Natural killer cell (primary cell): Measurements from ENCODE around the gene CTAGE15. TPM values are rescaled to one million over a fixed set of nuclear protein-coding genes. Genes with fewer than 3 reads are reported as not detected.
"Not testable (repeated sequence)": the region's sequence is repeated elsewhere in the genome, so short reads cannot be mapped to it uniquely, and the experiment has no call there.

Experiments used
- ATAC-seq, 3 donors: fragments of 150-1000 bp in 2 of 3; fragments of 200-7000 bp in 1 of 3; cut with Tn5 transposase; 1 replicate in 1 of 3; 2 replicates in 2 of 3; pipeline ENCODE4 v1.10.0; 2021; ENCODE audit warnings: mild to moderate bottlenecking in 2 of 3, moderate library complexity in 2 of 3
- DNase-seq, 2 donors: peaks; one replicate each; pipeline versions ENCODE4 v3.0.0 to v3.0.0-alpha.2; 2013 to 2021; ENCODE audit warnings: mixed read lengths in 1 of 2
- H3K27ac ChIP-seq: one replicate; pipeline ENCODE4 v1.5.1; 2013; ENCODE audit warnings: mild to moderate bottlenecking, low read length
- H3K27me3 ChIP-seq: one replicate; pipeline ENCODE4 v1.6.1; 2013; ENCODE audit warnings: low read length; ENCODE audit not compliant: control insufficient read depth, insufficient read depth
- H3K36me3 ChIP-seq: one replicate; pipeline ENCODE4 v1.6.1; 2013; ENCODE audit warnings: low read length; ENCODE audit not compliant: control insufficient read depth, insufficient read depth
- H3K4me1 ChIP-seq: one replicate; pipeline ENCODE4 v1.6.1; 2013; ENCODE audit warnings: low read length; ENCODE audit not compliant: control insufficient read depth, insufficient read depth
- H3K4me3 ChIP-seq: one replicate; pipeline ENCODE4 v1.5.1; 2013; ENCODE audit warnings: low read length
- H3K9me3 ChIP-seq: one replicate; pipeline ENCODE4 v1.6.1; 2013; ENCODE audit warnings: low read length; ENCODE audit not compliant: control insufficient read depth, insufficient read depth
- H3K27ac Mint-ChIP-seq, 2 donors: one replicate each; pipeline ENCODE4 v1.8.0; 2022; ENCODE audit warnings: mild to moderate bottlenecking in 2 of 2, mixed read lengths in 2 of 2, moderate library complexity in 1 of 2
- H3K27me3 Mint-ChIP-seq, 2 donors: one replicate each; pipeline ENCODE4 v1.8.0; 2022; ENCODE audit warnings: low read depth in 2 of 2, mixed read lengths in 2 of 2
- H3K36me3 Mint-ChIP-seq: one replicate; pipeline ENCODE4 v1.8.0; 2022; ENCODE audit warnings: mixed read lengths
- H3K4me1 Mint-ChIP-seq, 2 donors: one replicate each; pipeline ENCODE4 v1.8.0; 2022; ENCODE audit warnings: mixed read lengths in 2 of 2
- H3K4me3 Mint-ChIP-seq: one replicate; pipeline ENCODE4 v1.8.0; 2022; ENCODE audit warnings: mild to moderate bottlenecking, moderate library complexity, mixed read lengths
- H3K9me3 Mint-ChIP-seq, 2 donors: one replicate each; pipeline ENCODE4 v1.8.0; 2022; ENCODE audit warnings: mixed read lengths in 2 of 2
- WGBS: methylation state at CpG from one replicate; pipeline ENCODE4 v1.1.7; 2013; ENCODE audit warnings: missing lambda C conversion rate; ENCODE audit not compliant: insufficient coverage; 5-methylcytosine and 5-hydroxymethylcytosine counted together
- intact Hi-C: fragments of 100-400 bp; cut with micrococcal nuclease; formaldehyde crosslinking; loops from one replicate; pipeline ENCODE4 v1.14.2; 2022
- total RNA-seq, 4 donors: library from RNA; stranded (reverse); fragments of 120-200 nt in 1 of 4; gene quantifications; one replicate each; pipeline versions ENCODE4 v1.2.3 to v1.2.4, GENCODE V29; 2013 to 2022

Gene CTAGE15
- total RNA-seq, 3 donors from 2014 or later (not counting 1 experiment from before 2014, with no cell fraction given): 0.39 to 0.42 TPM; not detected in 1

- ATAC-seq, H3K4me3 Mint-ChIP-seq, H3K27me3 ChIP-seq, H3K9me3 ChIP-seq, H3K4me1 ChIP-seq, intact Hi-C loops, H3K27ac Mint-ChIP-seq, H3K4me3 ChIP-seq, H3K9me3 Mint-ChIP-seq, DNase-seq, H3K27ac ChIP-seq, H3K36me3 ChIP-seq, H3K27me3 Mint-ChIP-seq, H3K4me1 Mint-ChIP-seq, H3K36me3 Mint-ChIP-seq: not testable (repeated sequence)
- no CpG with 5 or more reads among the region's 1 CpG for WGBS
Observed at GRCh38 chr7:143555968-143556367, 15.6 kb upstream of the CTAGE15 start.

- H3K27me3 ChIP-seq, H3K9me3 Mint-ChIP-seq, H3K4me1 Mint-ChIP-seq, H3K36me3 ChIP-seq, H3K4me1 ChIP-seq, DNase-seq, H3K4me3 ChIP-seq, ATAC-seq, H3K27ac ChIP-seq, H3K27me3 Mint-ChIP-seq, H3K27ac Mint-ChIP-seq, H3K4me3 Mint-ChIP-seq, intact Hi-C loops, H3K36me3 Mint-ChIP-seq, H3K9me3 ChIP-seq: not testable (repeated sequence)
- no CpG with 5 or more reads among the region's 6 CpGs for WGBS
Observed at GRCh38 chr7:143563306-143563705, 8.3 kb upstream of the CTAGE15 start.

GRCh38 chr7:143566001-143566400 is 5.6 kb upstream of the CTAGE15 start:
- intact Hi-C loops, ATAC-seq, H3K4me1 ChIP-seq, H3K9me3 ChIP-seq, H3K36me3 Mint-ChIP-seq, H3K36me3 ChIP-seq, H3K27me3 Mint-ChIP-seq, H3K4me3 Mint-ChIP-seq, H3K4me1 Mint-ChIP-seq, H3K9me3 Mint-ChIP-seq, H3K27me3 ChIP-seq, H3K27ac Mint-ChIP-seq, H3K4me3 ChIP-seq, DNase-seq, H3K27ac ChIP-seq: not testable (repeated sequence)
- no CpG with 5 or more reads among the region's 1 CpG for WGBS

- H3K27me3 ChIP-seq, H3K36me3 Mint-ChIP-seq, H3K27ac ChIP-seq, H3K9me3 Mint-ChIP-seq, H3K9me3 ChIP-seq, H3K27ac Mint-ChIP-seq, H3K36me3 ChIP-seq, H3K4me1 ChIP-seq, ATAC-seq, H3K4me3 Mint-ChIP-seq, H3K4me1 Mint-ChIP-seq, H3K4me3 ChIP-seq, intact Hi-C loops, DNase-seq, H3K27me3 Mint-ChIP-seq: not testable (repeated sequence)
- no CpG with 5 or more reads among the region's 3 CpGs for whole genome bisulfite sequencing
Observed at GRCh38 chr7:143588183-143588582, 16.6 kb downstream of the CTAGE15 start.

DNA sequence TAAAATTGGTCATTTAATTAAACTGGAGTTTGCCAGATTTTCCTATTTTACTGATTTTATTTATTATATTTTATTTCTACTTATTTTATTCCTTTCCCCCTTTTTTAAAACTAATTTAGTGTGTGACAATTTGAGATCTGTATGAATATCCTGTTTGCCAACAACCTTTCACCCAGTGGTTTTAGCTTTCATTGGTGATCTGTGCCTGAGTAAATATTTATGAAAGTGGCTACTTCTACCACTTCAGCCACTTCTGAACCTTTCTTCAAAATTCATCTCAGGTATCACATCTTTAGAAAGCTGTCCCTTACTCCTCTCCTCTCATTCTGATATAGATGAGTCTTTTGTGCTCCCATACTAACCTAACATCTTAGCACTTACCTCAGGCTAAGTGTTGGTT is 18.3 kb downstream of the CTAGE15 start:
- H3K4me1 Mint-ChIP-seq, H3K27ac Mint-ChIP-seq, H3K36me3 Mint-ChIP-seq, H3K27me3 ChIP-seq, H3K4me3 Mint-ChIP-seq, DNase-seq, H3K36me3 ChIP-seq, ATAC-seq, H3K27ac ChIP-seq, intact Hi-C loops, H3K4me3 ChIP-seq, H3K4me1 ChIP-seq, H3K9me3 Mint-ChIP-seq, H3K9me3 ChIP-seq, H3K27me3 Mint-ChIP-seq: not testable (repeated sequence)

DNA sequence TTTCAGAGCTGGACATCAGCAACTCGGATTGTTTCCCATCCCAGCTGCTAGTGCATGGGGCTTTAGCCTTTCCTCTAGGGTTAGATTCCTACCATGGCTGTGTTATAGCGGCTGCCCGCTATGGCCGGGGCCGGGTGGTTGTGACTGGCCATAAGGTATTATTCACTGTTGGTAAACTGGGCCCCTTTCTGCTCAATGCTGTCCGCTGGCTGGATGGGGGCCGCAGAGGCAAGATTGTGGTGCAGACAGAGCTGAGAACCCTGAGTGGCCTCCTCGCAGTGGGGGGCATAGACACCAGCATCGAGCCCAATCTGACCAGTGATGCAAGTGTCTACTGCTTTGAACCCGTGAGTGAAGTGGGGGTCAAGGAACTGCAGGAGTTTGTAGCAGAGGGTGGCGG is 26.5 kb downstream of the CTAGE15 start:
- H3K9me3 ChIP-seq, H3K27ac Mint-ChIP-seq, H3K4me1 Mint-ChIP-seq, H3K4me3 Mint-ChIP-seq, H3K4me1 ChIP-seq, H3K36me3 ChIP-seq, H3K27me3 Mint-ChIP-seq, H3K9me3 Mint-ChIP-seq, ATAC-seq, intact Hi-C loops, H3K36me3 Mint-ChIP-seq, H3K27ac ChIP-seq, H3K27me3 ChIP-seq, H3K4me3 ChIP-seq: not testable (repeated sequence)
- peak in 1 of 2 donors; percentile 7 for DNase-seq
- no CpG with 5 or more reads among the region's 11 CpGs for WGBS

DNA sequence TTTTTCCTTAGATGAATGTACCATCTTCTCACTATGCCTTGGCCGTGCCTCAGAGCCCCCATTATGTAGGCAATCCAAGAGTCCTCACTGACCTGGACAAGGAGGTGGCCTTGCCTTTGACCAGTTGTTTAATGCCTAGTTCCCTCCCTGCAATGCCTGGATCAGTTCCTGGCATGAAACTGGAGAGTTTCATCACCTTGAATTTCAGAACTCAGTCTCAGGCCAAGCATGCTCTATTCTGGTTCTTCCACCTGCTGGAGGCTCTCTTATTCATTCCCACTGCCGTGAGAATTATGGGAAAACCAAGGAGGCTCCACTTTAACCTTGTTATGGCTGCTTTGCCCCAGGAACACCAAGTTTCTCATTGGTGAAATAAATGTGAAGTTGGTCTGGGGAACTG is 31.9 kb downstream of the CTAGE15 start:
- H3K4me3 Mint-ChIP-seq, ATAC-seq, H3K4me1 Mint-ChIP-seq, H3K36me3 ChIP-seq, H3K4me1 ChIP-seq, H3K9me3 Mint-ChIP-seq, H3K27ac ChIP-seq, H3K9me3 ChIP-seq, intact Hi-C loops, H3K27ac Mint-ChIP-seq, H3K4me3 ChIP-seq, DNase-seq, H3K27me3 Mint-ChIP-seq, H3K27me3 ChIP-seq, H3K36me3 Mint-ChIP-seq: not testable (repeated sequence)
- WGBS: no CpG with 5 or more reads among the region's 2 CpGs

DNA sequence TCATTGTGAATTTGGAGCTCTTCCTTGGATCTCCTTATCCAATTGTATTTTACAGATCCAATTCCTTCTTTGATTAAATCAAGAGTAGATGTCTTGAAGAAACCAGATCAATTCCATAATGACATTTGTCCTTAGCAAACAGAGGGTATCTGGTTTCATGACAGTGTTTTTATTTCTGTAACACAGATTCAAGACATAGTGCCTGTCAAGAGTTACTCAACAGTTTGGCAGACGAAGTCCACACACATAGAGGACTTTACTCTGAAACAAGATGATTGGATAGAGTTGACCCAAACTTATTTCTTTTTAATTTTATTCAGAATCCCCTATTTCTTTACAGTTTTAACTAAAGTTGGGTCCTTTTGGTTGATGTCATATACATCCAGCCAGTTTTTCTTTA is 34.5 kb downstream of the CTAGE15 start:
- H3K27ac ChIP-seq, H3K9me3 Mint-ChIP-seq: not testable (repeated sequence)
- no CpG with 5 or more reads among the region's 1 CpG for WGBS

More for the DNA sequence above, 34.5 kb downstream of the CTAGE15 start:
- H3K27me3 Mint-ChIP-seq, H3K4me1 ChIP-seq, H3K27ac Mint-ChIP-seq, H3K27me3 ChIP-seq, H3K9me3 ChIP-seq, H3K4me1 Mint-ChIP-seq, H3K36me3 ChIP-seq, H3K36me3 Mint-ChIP-seq, H3K4me3 Mint-ChIP-seq, ATAC-seq, intact Hi-C loops, DNase-seq, H3K4me3 ChIP-seq: not testable (repeated sequence)
